Heart right ventricle (tissue), 16 donors: ENCODE measurements around the gene PARD3. TPM values are rescaled to one million over a fixed set of nuclear protein-coding genes. Genes with fewer than 3 reads are reported as not detected.
"Not testable (repeated sequence)": the region's sequence is repeated elsewhere in the genome, so short reads cannot be mapped to it uniquely, and the experiment has no call there.

Experiments
- ATAC-seq, 8 donors: fragments of 200-7000 bp; cut with Tn5 transposase; one replicate each; pipeline ENCODE4 v1.9.1; 2020; ENCODE audit warnings: mild to moderate bottlenecking in 8 of 8, moderate library complexity in 8 of 8, moderate number of reproducible peaks in 1 of 8
- DNase-seq, 2 donors: peaks; one replicate each; pipeline ENCODE4 v3.0.0-alpha.2; 2020
- H3K27ac ChIP-seq, 10 donors: fragments of 200-600 bp; sonication (generic) in 2 of 10; one replicate each; pipeline versions ENCODE4 v1.5.0 to v1.8.0; 2020 to 2022; ENCODE audit warnings: mild to moderate bottlenecking in 3 of 10
- H3K27me3 ChIP-seq, 7 donors: fragments of 200-600 bp; one replicate each; pipeline ENCODE4 v1.8.0; 2021 to 2022; ENCODE audit warnings: mild to moderate bottlenecking in 2 of 7
- H3K36me3 ChIP-seq, 9 donors: fragments of 200-600 bp; sonication (generic) in 1 of 9; one replicate each; pipeline versions ENCODE4 v1.5.0 to v1.8.0; 2020 to 2022; ENCODE audit warnings: mild to moderate bottlenecking in 2 of 9
- H3K4me1 ChIP-seq, 9 donors: fragments of 200-600 bp; sonication (generic) in 1 of 9; one replicate each; pipeline versions ENCODE4 v1.5.0 to v1.8.0; 2020 to 2022; ENCODE audit warnings: mild to moderate bottlenecking in 4 of 9
- H3K4me3 ChIP-seq, 10 donors: fragments of 200-600 bp; sonication (generic) in 2 of 10; one replicate each; pipeline versions ENCODE4 v1.5.0 to v1.8.0; 2020 to 2022; ENCODE audit warnings: mild to moderate bottlenecking in 7 of 10, moderate library complexity in 2 of 10
- H3K9me3 ChIP-seq, 11 donors: fragments of 200-600 bp in 10 of 11; sonication (generic) in 2 of 11; one replicate each; pipeline versions ENCODE4 v1.5.0 to v1.8.0; 2013 to 2022; ENCODE audit warnings: mild to moderate bottlenecking in 2 of 11, control low read depth in 1 of 11, moderate library complexity in 1 of 11
- WGBS, 2 donors: extraction: QIAGEN DNeasy Blood & Tissue Kit; methylation state at CpG; one replicate each; pipeline ENCODE4 v1.1.7; 2013; ENCODE audit warnings: inconsistent platforms in 1 of 2; 5-methylcytosine and 5-hydroxymethylcytosine counted together
- intact Hi-C, 10 donors: fragments of 100-400 bp; cut with DNase I; formaldehyde crosslinking; loops; one replicate each; pipeline versions ENCODE4 v1.11.1 to v1.14.2; 2022
- polyA plus RNA-seq, 2 donors: library from polyadenylated mRNA; stranded (reverse); fragments of 200-250 nt; gene quantifications; one replicate each; pipeline ENCODE4 v1.2.3, GENCODE V29; 2013
- total RNA-seq, 10 donors: library from RNA; stranded (reverse); fragmentation: NEBNext Ultra II Directional in 3 of 10; extraction: Animal tissue kit (Norgen Biotek cat#: 25700) in 3 of 10; gene quantifications; one replicate each; pipeline versions ENCODE4 v1.2.1 to v1.2.4, GENCODE V29; 2021 to 2023
- TF ChIP-seq, protein P1 (sequence below), 9 donors: fragments of 200-600 bp; sonication (generic) in 2 of 9; IDR thresholded peaks; one replicate each; pipeline versions ENCODE4 v1.5.0 to v1.8.0; 2021 to 2022; ENCODE audit warnings: antibody characterized with exemption in 9 of 9, mild to moderate bottlenecking in 5 of 9, moderate library complexity in 1 of 9
- donor health status: Arrhythmogenic right ventricular cardiomyopathy.
- donor health status: ischemic (EF 13 %, LVEDD 7.1; RV severe dilation, severe dysfunction).
- donor health status: healthy with polysubstance abuse.
- donor health status: DM: no; HTN: yes; CAD: no.
- donor health status: DM: no; HTN: no; CAD: no.
- donor health status: ischemic (EF 25% LVEDD 6.9; RV normal size, moderate dysfunction).
- donor health status: ischemic (EF 25% LVEDD 5.7; RV mildly dilated, moderate dysfunction).
- donor health status: healthy.
- donor health status: DM: yes; HTN: yes; CAD: no.
- donor health status: Ischemic cardiomyopathy.
- donor health status: ischemic (EF 35%, LVEDD 5.7; RV mildly dilated, moderate dysfunction).
- donor health status: nonischemic (EF 11% LVEDD 7.7; RV severe dilation, severe dysfunction).
- donor health status: DM: yes; HTN: yes; CAD: no.
- donor health status: PGD.
- donor health status: ischemic (EF 29% LVEDD 5.4; RV normal size, mild dysfunction).
- donor health status: nonischemic (EF 23%, LVEDD 6.1; RV moderate dilation, normal function).

PARD3 gene
- total and polyA plus RNA-seq, 12 donors, result 19.7 to 41.8 (median 34.2) TPM

DNA sequence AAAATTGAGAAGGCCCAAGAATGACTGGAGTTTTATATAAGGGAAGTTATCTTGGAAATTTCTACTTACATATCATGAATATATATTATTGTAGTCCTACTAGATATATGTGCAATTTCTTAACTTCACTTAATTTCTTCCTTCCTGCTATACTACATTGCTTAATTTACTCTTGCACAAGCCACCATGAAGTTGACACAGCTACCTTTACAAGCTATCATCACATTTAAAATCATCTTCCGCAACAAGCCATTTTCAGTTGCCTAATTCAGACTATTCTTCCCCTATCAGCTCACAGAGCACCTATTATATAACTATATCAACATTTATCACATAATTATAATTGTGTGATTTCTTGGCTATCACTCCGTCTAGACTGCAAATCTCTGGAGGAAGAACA is 418.4 kb downstream of the PARD3 start:
- intact Hi-C loops, result no loop called here
- Histone ChIP-seq H3K27ac (peak overlapping the region in 1 of 10 donors; percentile 38), H3K27me3 (no peaks in the 10 kb centered on the region), H3K4me1 (peaks cover 0 to 15% (median 0%) of the 10 kb centered on the region in 9 donors), H3K4me3 (no peak overlapping the region), H3K9me3 (no peaks in the 10 kb centered on the region), H3K36me3 (peaks cover 0 to 4% (median 0%) of the 10 kb centered on the region in 9 donors)
- TF ChIP-seq, protein P1, sequence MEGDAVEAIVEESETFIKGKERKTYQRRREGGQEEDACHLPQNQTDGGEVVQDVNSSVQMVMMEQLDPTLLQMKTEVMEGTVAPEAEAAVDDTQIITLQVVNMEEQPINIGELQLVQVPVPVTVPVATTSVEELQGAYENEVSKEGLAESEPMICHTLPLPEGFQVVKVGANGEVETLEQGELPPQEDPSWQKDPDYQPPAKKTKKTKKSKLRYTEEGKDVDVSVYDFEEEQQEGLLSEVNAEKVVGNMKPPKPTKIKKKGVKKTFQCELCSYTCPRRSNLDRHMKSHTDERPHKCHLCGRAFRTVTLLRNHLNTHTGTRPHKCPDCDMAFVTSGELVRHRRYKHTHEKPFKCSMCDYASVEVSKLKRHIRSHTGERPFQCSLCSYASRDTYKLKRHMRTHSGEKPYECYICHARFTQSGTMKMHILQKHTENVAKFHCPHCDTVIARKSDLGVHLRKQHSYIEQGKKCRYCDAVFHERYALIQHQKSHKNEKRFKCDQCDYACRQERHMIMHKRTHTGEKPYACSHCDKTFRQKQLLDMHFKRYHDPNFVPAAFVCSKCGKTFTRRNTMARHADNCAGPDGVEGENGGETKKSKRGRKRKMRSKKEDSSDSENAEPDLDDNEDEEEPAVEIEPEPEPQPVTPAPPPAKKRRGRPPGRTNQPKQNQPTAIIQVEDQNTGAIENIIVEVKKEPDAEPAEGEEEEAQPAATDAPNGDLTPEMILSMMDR (IDR thresholded peaks at IDR 0.05), result no peak
- DNase-seq, result no peak
- peak in 1 of 8 donors; percentile 24 for ATAC-seq
- WGBS, 2 donors, result 82 to 93% methylated on average over 2 of the region's 2 CpGs

DNA sequence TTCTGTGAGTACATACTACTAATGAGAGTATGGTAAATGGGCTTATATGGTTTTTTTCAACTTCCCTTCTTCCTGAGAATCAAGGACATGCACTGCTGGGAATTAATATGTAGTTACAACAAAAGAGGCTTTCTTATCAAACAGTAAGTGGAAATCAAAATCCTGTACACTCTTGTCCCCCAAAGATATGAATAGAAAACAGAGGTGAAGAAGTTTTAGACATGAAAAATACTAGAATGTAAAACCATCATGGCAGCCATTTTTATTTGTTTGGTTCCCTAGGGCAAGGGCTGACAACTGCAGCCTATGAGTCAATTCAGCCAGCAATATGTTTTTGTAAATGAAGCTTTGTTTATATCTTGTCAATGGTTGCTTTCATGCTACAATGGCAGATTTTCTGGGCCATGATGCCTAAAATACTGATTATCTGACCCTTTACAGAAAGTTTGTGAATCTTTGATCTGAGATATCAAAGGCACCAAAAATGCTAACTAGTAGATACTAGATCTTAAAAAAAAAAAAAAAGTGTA is 422.4 kb downstream of the PARD3 start:
- intact Hi-C loops, result no loop called here

DNA sequence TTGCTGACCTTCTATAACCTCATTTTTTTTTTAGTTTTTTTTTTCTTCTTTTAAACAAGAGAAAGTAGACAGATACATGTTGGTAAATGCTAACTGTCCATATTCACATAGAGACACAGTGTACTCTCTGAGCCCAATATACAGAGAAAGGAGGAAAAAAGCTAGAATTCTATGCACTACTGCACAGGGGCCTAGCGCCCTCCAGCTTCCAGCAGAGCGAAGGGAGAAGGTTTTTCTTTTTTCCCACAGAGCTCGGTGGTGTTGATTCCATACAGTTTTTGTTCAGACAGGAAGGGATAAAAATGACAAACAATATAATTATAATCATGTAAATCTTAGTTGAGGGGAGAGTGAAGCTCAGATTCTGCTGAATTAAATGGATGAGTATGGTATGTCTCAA is 423.9 kb downstream of the PARD3 start:
- ATAC-seq, H3K36me3 ChIP-seq, intact Hi-C loops, H3K27ac ChIP-seq, H3K9me3 ChIP-seq, H3K4me1 ChIP-seq, DNase-seq, H3K27me3 ChIP-seq, H3K4me3 ChIP-seq: not testable (repeated sequence)
- whole genome bisulfite sequencing, 2 donors, result 75 to 86% methylated on average over 3 of the region's 3 CpGs
- TF ChIP-seq, protein P1 (IDR thresholded peaks at IDR 0.05), result peak in 3 of 9 donors; percentile 14 to 49 (median 32)

More for the DNA sequence above, 422.4 kb downstream of the PARD3 start:
- H3K27me3 ChIP-seq, result no peaks in the 10 kb centered on the region
- ATAC-seq (no peak), DNase-seq (no peak)
- peaks cover 0 to 15% (median 0%) of the 10 kb centered on the region in 9 donors for H3K4me1 ChIP-seq
- H3K36me3 ChIP-seq, result peaks cover 0 to 3% (median 0%) of the 10 kb centered on the region in 9 donors
- TF ChIP-seq, protein P1 (IDR thresholded peaks at IDR 0.05), result no peak
- no peak overlapping the region for H3K27ac ChIP-seq
- no peak overlapping the region for H3K4me3 ChIP-seq
- no peaks in the 10 kb centered on the region for H3K9me3 ChIP-seq

DNA sequence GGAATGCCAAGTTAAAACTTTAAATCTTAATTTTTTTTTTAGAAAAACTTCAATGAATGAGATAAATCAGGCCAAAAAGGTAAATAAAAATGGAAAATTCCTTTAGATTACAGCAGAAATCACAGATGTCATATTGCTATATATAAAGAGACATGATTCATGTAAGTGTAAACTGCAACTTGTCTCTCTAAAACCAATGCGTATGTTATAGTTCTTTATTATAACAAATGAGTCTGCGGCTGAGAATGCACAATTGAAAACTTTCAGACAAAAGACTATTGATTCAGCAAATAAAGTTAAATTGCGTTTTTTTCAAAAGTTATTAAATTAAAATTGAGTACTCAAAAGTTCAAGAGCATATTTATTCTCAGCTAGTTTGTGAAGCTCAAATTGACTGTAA is 425.3 kb downstream of the PARD3 start:
- H3K27ac ChIP-seq, result no peak overlapping the region
- no peak for DNase-seq
- H3K4me1 ChIP-seq, result no peaks in the 10 kb centered on the region
- no peaks in the 10 kb centered on the region for H3K9me3 ChIP-seq
- H3K4me3 ChIP-seq, result no peak overlapping the region
- intact Hi-C loops, result no loop called here
- H3K36me3 ChIP-seq, result no peaks in the 10 kb centered on the region
- H3K27me3 ChIP-seq, result no peaks in the 10 kb centered on the region
- WGBS, 2 donors, result 96 to 97% methylated on average over 3 of the region's 3 CpGs
- TF ChIP-seq, protein P1 (IDR thresholded peaks at IDR 0.05), result no peak
- no peak for ATAC-seq
